SKM-1 treated with dmso at 0.1 percent for 144 hours (cell line): ENCODE results near the gene HEG1.

Experiments
- DNase-seq: peaks from one replicate; lab custom pipeline; 2025; ENCODE audit not compliant: unreplicated experiment; lab: John Stamatoyannopoulos, UW

The HEG1 gene

DNA sequence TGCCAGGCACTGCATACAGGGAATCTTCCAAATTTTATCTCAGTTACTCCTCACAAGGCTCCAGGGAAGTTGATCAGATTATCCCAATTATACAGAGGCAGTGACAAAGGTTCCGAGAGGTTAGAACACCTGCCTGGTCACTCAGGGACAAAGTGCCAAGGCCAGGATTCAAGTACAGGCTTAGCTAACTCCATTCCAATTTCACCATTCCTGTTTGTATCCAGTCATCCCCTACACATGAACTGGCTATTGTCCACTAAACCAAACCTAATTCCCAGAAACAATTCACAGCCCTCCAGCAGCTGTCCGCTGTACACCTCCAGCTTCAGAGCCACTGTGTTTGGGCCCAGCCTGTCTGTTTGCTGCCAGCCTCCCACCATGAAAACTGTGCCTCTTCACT lies 137.3 kb downstream of the HEG1 start:
- DNase-seq, result no peak

DNA sequence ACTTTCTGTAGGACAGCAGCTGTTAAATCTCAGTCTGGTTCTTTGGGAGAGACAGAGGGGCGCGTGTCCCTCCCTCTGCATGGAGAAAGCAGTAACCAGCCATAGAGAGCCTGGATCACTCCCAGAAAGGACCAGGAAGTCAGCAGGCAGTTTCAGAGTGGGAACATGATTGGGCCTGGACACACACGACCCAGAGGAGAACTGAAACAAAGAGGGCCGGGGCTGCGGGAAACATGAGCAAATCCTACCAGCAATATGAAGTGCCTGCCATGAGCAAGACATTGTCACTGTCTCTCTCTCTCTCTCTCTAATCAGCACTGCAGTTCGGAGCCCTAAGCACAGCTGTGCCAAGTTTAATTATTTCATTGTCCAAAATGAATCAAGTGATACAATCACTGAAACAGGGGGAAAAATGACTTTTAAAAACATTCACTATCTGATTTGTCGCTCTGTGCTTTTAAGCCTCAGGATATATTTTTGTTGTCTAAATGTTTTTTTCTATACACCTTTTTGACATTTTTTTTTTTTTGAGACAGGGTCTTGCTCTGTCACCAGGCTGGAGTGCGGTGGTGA lies 138.9 kb downstream of the HEG1 start:
- no peak for DNase-seq
